NCI-H2227 treated with DMSO at 0.1 percent for 48 hours (cell line): ENCODE data around the gene CGB7.
"Not testable (repeated sequence)": the region's sequence is repeated elsewhere in the genome, so short reads cannot be mapped to it uniquely, and the experiment has no call there.

ENCODE experiments used
- DNase-seq: peaks from one replicate; lab custom pipeline; 2025; lab: John Stamatoyannopoulos, UW

Gene CGB7

GRCh38 chr19:49073514-49074378 is 16.2 kb upstream of the CGB7 start:
- DNase-seq, result no peak

GRCh38 chr19:49071860-49072547 is 14.5 kb upstream of the CGB7 start:
- no peak for DNase-seq

- DNase-seq, result no peak
Observed at GRCh38 chr19:49070416-49070815, 12.9 kb upstream of the CGB7 start.

GRCh38 chr19:49069026-49069425 is 11.5 kb upstream of the CGB7 start:
- no peak for DNase-seq

GRCh38 chr19:49067554-49067953 is 10.0 kb upstream of the CGB7 start:
- no peak for DNase-seq

GRCh38 chr19:49065905-49066512 is 8.5 kb upstream of the CGB7 start:
- no peak for DNase-seq

DNA sequence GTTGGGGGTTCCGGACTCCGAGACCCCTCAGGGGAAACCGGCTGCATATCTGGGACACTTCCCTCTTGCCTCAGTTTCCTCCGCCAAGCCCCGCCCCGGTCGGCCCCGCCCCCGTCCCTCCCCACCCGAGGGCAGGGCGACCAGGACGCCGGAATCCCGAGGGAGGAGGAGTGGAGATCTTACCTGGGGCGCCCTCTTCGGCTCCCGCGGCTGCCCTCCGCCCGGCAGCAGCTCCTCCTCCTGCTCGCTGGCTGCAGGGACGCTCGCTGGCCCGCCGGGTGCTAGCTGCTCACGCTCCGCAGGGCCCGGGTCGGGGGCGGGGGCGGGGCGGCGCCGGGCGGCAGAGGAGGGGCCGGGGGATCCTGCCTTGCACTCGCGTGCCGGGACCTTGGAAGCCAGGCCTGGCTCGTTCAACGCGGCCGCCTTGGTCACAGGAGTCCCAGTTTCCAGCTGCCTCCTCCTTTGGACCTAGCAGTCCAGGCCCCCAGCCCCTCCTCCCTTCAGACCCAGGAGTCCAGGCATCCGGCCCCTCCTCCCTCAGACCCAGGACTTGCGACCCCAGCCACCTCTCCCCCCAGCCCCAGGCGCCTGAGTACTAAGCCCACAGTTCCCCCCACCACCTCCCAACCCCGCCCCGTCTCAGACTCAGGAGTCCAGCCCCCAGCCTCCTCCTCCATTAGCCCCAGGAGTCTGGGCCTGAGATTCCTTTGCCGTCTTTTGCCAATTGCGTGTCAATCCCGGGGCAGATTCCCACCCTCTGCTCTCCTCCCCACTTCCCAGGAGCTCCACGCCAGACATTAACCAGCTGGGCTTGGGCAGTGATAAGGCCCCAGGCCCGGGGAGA is 7.4 kb upstream of the CGB7 start, which contains the start of gene NTF4:
NTF4 (minus strand) TSS at position 51 of the 844 bp plus-strand sequence. CDS start 2,821 bp downstream, outside the sequence.
- no peak for DNase-seq

GRCh38 chr19:49064029-49064629 is 6.6 kb upstream of the CGB7 start:
- DNase-seq, result no peak

GRCh38 chr19:49061445-49061844 is 3.9 kb upstream of the CGB7 start:
- DNase-seq, result no peak

GRCh38 chr19:49061000-49061399 is 3.5 kb upstream of the CGB7 start:
- DNase-seq, result no peak

DNA sequence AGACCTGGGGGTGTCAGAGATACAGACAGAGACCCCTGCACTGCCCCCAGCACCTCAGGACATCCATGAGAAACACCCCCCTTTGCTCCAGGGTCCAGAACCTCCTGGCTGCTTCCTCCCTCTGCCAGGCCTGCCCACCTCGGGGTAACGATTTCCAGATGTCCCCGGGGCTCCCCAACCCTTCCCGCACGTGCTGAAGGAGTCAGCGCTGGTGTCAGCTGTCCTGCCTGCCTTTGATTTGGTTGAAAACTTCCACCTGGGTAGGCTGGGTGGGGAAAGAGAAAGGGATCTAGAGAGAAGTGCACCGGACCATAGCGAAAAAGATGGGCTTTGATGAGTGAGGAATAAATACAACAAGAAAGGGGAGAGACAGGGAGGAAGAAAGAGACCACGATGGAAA is 1.5 kb upstream of the CGB7 start:
- no peak for DNase-seq

DNA sequence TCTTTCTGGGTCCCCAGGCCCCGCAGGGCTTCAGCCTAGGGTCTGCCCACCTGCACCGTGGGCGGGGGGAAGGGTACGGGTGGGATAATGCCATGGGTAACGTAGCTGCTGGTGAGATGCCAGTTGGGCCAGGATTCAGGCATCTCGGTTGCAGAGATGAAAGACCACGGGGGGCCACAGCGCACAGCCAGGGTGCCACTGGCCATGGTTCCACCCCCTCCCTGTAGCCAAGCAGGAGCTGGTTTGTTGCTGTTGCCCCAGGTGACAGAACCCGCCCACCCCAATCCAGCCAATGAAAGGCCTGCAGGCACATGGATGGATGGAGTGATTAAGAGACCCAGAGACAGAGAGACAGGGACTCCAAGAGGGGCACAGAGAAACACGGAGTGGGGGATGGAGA is 1.0 kb upstream of the CGB7 start:
- no peak for DNase-seq

DNA sequence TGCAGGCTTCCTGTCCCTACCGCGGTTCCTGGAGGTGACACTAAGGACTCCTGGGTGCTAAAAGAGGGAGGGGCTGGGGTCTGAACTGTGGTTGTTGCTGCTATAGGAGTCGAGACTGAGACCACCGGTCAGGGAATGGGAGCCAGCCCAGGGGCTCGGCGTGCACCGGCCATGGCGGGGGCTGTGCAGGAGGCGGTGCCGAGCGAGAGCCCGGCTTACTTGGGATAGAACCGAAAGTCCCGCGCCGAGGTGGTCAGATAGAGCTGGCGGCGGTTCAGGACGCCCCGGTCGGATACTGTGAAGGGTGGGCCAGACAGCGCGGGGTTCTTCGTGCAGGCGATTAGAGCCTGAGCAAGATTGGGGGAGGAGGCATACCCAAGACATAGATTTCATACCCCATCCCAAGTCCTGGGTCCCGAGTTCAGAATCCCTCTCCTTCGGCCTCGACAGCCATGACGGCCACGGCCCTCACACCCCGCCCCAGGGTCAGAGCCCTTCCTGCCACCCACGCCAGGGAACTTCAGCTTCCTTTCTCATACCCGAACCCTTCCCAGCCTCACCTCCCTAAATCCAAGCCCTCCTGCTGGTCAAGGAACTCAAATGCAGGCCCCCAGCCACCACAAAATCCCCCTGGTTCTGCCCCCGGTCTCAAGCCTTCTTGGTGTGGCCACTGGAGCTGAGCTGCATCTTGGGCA is 500 bp downstream of the CGB7 start:
- DNase-seq, result not testable (repeated sequence)

- no peak for DNase-seq
Observed at GRCh38 chr19:49056101-49056901, 1.2 kb downstream of the CGB7 start.

- not testable (repeated sequence) for DNase-seq
Observed at GRCh38 chr19:49050376-49051033, 7.0 kb downstream of the CGB7 start.

DNA sequence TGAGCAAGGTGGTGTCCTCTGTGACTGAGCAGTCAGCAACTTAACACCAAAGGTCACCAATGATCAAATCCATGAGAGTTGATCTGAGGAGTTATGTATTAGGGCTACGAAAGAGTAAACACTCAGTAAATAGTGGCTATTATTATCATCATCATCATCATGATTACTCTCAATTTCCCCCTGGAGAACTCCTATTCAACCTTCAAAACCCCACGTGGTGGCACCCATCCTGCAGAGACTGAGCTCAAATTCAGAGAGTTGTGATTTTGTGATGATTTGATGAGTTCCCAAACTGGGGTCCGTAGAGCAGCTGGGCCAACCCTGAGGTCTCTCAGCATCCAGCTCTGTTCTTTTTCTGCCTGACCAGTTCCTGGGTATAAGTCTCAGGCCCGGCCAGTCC is 7.7 kb downstream of the CGB7 start:
- not testable (repeated sequence) for DNase-seq

- not testable (repeated sequence) for DNase-seq
Observed at GRCh38 chr19:49049011-49049410, 8.5 kb downstream of the CGB7 start, which contains the start of gene CGB8. Gene CGB8 (minus strand): TSS chr19:49049111. CDS start chr19:49048739, 372 bp downstream.

- not testable (repeated sequence) for DNase-seq
Observed at GRCh38 chr19:49043548-49043947, 14.0 kb downstream of the CGB7 start, which contains the start of gene CGB5. Gene CGB5 (plus strand): TSS chr19:49043848. CDS start chr19:49044210, 362 bp downstream.

DNA sequence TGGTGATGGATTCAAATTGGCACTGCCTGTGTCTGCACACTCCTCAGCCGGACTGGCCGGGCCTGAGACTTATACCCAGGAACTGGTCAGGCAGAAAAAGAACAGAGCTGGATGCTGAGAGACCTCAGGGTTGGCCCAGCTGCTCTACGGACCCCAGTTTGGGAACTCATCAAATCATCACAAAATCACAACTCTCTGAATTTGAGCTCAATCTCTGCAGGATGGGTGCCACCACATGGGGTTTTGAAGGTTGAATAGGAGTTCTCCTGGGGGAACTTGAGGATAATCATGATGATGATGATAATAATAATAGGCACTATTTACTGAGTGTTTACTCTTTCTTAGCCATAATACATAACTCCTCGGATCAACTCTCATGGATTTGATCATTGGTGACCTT is 14.9 kb downstream of the CGB7 start:
- not testable (repeated sequence) for DNase-seq
